ENCODE measurements around the gene NOTCH1. TPM values are rescaled to one million over a fixed set of nuclear protein-coding genes. Genes with fewer than 3 reads are reported as not detected.

The NOTCH1 gene
- polyA plus RNA-seq (2013, experiment 1 of 2) = 32.9 TPM
- 33.2 TPM for polyA plus RNA-seq (2013, experiment 2 of 2)

DNA sequence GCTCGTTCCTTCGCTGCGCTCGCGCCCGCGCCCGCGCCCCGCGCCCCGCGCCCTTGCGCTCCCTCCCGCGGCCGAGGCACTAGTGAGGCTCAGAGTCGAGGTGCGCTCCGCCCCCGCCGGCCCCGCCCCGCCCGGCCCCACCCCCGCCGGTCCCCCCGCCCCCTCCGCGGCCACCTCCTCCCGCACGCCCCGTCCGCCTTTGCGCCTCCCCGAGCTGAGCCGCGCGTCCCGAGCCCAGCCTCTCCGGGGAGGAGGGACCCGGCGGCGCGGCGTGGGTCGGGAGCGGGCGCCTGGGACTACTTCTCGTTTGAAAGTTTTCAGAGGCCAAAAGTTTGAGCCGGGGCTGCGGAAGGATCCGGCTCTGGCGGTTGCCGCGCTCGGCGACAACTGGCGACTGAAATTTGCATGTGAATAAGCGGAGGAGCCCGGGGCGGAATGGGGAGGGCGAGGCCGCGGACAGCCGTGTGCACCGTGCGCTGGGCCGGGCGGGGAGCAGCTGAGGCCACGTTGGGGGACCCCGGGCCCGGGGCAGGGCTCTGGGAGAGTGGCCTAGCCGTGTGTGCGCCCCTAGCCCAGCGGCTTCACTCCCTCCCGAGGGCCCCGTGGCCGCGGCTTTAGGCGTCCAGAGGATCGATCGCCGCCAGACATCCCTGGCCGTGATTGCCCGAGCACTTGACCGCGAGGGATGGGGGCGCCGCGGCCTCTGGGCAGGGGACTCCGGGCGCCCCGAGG is at the start of gene NOTCH1:
TSS of gene NOTCH1 (minus strand) at position 84 of the 732 bp plus-strand sequence. CDS start 262 bp downstream, outside the sequence.
- H2AK5ac ChIP-seq (ENCODE audit: low read depth, low read length) = peak within 1 kb of the TSS; percentile 100
- H3K4me3 ChIP-seq (ENCODE audit: low read length in 2 of 2) = peak within 1 kb of the TSS; percentile 60 to 94
- peak within 1 kb of the TSS; percentile 92 for H3K23ac ChIP-seq (ENCODE audit: low read depth, low read length, poor library complexity)
- H2BK5ac ChIP-seq (ENCODE audit: low read length) = peak within 1 kb of the TSS; percentile 99
- peaks cover 27% of the 10 kb centered on the region for H3K79me1 ChIP-seq (ENCODE audit: low read depth, low read length)
- peak within 1 kb of the TSS; percentile 99 for H2BK120ac ChIP-seq (ENCODE audit: low read depth, low read length)
- peaks cover 13 to 30% of the 10 kb centered on the region in 2 donors for H3K36me3 ChIP-seq (replicated peaks in 1 of 2; ENCODE audit: control insufficient read depth in 2 of 2, insufficient read depth in 2 of 2, low read length in 2 of 2)
- H3K4ac ChIP-seq (ENCODE audit: low read length) = peak within 1 kb of the TSS; percentile 95
- DNase-seq (ENCODE audit: low spot score) = peak; percentile 90
- H3K9ac ChIP-seq (ENCODE audit: low read depth, low read length, poor library complexity) = peak within 1 kb of the TSS; percentile 98
- H3K27me3 ChIP-seq (ENCODE audit: control insufficient read depth in 3 of 3, insufficient read depth in 3 of 3, low read depth in 1 of 3, low read length in 3 of 3) = peaks cover 0 to 9% (median 0%) of the 10 kb centered on the region in 3 experiments
- WGBS, 2 donors (ENCODE audit: extremely low coverage in 2 of 2, insufficient read length in 2 of 2, insufficient replicate concordance in 1 of 2) = no CpG with 5 or more reads among the region's 94 CpGs
- H3K14ac ChIP-seq (ENCODE audit: low read length) = peak within 1 kb of the TSS; percentile 84
- no peak within 1 kb of the TSS for H4K8ac ChIP-seq (ENCODE audit: low read depth, low read length)
- peak within 1 kb of the TSS; percentile 99 for H3K18ac ChIP-seq (ENCODE audit: low read length)
- peak within 1 kb of the TSS; percentile 86 for H4K91ac ChIP-seq (ENCODE audit: low read depth, low read length, poor library complexity)
- H3K4me2 ChIP-seq (ENCODE audit: insufficient read depth, low read length, poor library complexity, severe bottlenecking) = peak within 1 kb of the TSS; percentile 94
- H2BK12ac ChIP-seq (ENCODE audit: low read length) = peak within 1 kb of the TSS; percentile 88
- H3K27ac ChIP-seq (replicated peaks; ENCODE audit: low read length) = peak within 1 kb of the TSS; percentile 90
- H3K9me3 ChIP-seq (replicated peaks in 1 of 2; ENCODE audit: control insufficient read depth in 2 of 2, insufficient read depth in 1 of 2, low read depth in 1 of 2, low read length in 2 of 2) = no peaks in the 10 kb centered on the region
- peak within 1 kb of the TSS; percentile 84 for H2AFZ ChIP-seq (ENCODE audit: low read length)
- H3K4me1 ChIP-seq (ENCODE audit: control insufficient read depth in 2 of 2, insufficient read depth in 1 of 2, low read depth in 1 of 2, low read length in 2 of 2) = peaks cover 59 to 63% of the 10 kb centered on the region in 2 donors
- H2BK15ac ChIP-seq (ENCODE audit: low read length) = peak within 1 kb of the TSS; percentile 97

- Histone ChIP-seq H3K9ac (ENCODE audit: low read depth, low read length, poor library complexity) (no peak overlapping the region), H2BK5ac (ENCODE audit: low read length) (no peak overlapping the region), H3K14ac (ENCODE audit: low read length) (no peak overlapping the region), H3K4me2 (ENCODE audit: insufficient read depth, low read length, poor library complexity, severe bottlenecking) (no peak overlapping the region), H4K91ac (ENCODE audit: low read depth, low read length, poor library complexity) (no peak overlapping the region), H3K4ac (ENCODE audit: low read length) (no peak overlapping the region), H4K8ac (ENCODE audit: low read depth, low read length) (no peak overlapping the region), H2BK120ac (ENCODE audit: low read depth, low read length) (no peak overlapping the region), H3K27me3 (ENCODE audit: control insufficient read depth in 3 of 3, insufficient read depth in 3 of 3, low read depth in 1 of 3, low read length in 3 of 3) (no peaks in the 10 kb centered on the region), H3K4me3 (ENCODE audit: low read length in 2 of 2) (no peak overlapping the region), H2BK12ac (ENCODE audit: low read length) (no peak overlapping the region), H3K27ac (replicated peaks; ENCODE audit: low read length) (no peak overlapping the region), H3K23ac (ENCODE audit: low read depth, low read length, poor library complexity) (no peak overlapping the region), H3K79me1 (ENCODE audit: low read depth, low read length) (no peaks in the 10 kb centered on the region), H3K9me3 (replicated peaks in 1 of 2; ENCODE audit: control insufficient read depth in 2 of 2, insufficient read depth in 1 of 2, low read depth in 1 of 2, low read length in 2 of 2) (peaks cover 5 to 10% of the 10 kb centered on the region in 2 donors), H3K4me1 (ENCODE audit: control insufficient read depth in 2 of 2, insufficient read depth in 1 of 2, low read depth in 1 of 2, low read length in 2 of 2) (peaks cover 20 to 38% of the 10 kb centered on the region in 2 donors), H3K36me3 (replicated peaks in 1 of 2; ENCODE audit: control insufficient read depth in 2 of 2, insufficient read depth in 2 of 2, low read length in 2 of 2) (no peaks in the 10 kb centered on the region), H2BK15ac (ENCODE audit: low read length) (no peak overlapping the region), H2AK5ac (ENCODE audit: low read depth, low read length) (no peak overlapping the region), H2AFZ (ENCODE audit: low read length) (no peak overlapping the region), H3K18ac (ENCODE audit: low read length) (no peak overlapping the region)
- DNase-seq (ENCODE audit: low spot score) = no peak
- WGBS, 2 donors (ENCODE audit: extremely low coverage in 2 of 2, insufficient read length in 2 of 2, insufficient replicate concordance in 1 of 2) = no CpG with 5 or more reads among the region's 14 CpGs
Observed at GRCh38 chr9:136594492-136594891, 48.6 kb upstream of the NOTCH1 start.

DNA sequence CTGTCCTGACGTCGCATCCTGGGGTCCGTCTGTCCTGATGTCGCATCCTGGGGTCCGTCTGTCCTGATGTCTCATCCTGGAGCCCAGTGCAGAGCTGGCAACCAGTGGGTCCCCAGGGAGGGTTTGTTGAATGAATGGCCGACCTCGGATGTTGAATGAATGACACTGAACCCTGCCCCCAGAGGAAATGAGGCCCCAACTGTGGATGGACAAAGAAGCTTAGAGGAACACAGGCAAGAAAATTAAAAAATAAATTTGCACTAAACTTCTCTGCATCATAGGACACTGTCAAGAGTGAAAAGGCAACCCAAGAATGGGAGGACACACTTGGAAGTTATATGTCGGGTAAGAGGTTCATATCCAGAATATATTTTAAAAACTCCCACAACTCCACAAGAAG is 47.7 kb upstream of the NOTCH1 start:
- Histone ChIP-seq H4K91ac (ENCODE audit: low read depth, low read length, poor library complexity) (no peak overlapping the region), H2AFZ (ENCODE audit: low read length) (no peak overlapping the region), H3K27me3 (ENCODE audit: control insufficient read depth in 3 of 3, insufficient read depth in 3 of 3, low read depth in 1 of 3, low read length in 3 of 3) (no peaks in the 10 kb centered on the region), H2BK5ac (ENCODE audit: low read length) (peak overlapping the region; percentile 83), H3K9ac (ENCODE audit: low read depth, low read length, poor library complexity) (no peak overlapping the region), H3K4me2 (ENCODE audit: insufficient read depth, low read length, poor library complexity, severe bottlenecking) (no peak overlapping the region), H3K4me1 (ENCODE audit: control insufficient read depth in 2 of 2, insufficient read depth in 1 of 2, low read depth in 1 of 2, low read length in 2 of 2) (peaks cover 24 to 39% of the 10 kb centered on the region in 2 donors), H4K8ac (ENCODE audit: low read depth, low read length) (no peak overlapping the region), H3K9me3 (replicated peaks in 1 of 2; ENCODE audit: control insufficient read depth in 2 of 2, insufficient read depth in 1 of 2, low read depth in 1 of 2, low read length in 2 of 2) (peaks cover 5 to 10% of the 10 kb centered on the region in 2 donors), H3K23ac (ENCODE audit: low read depth, low read length, poor library complexity) (peak overlapping the region; percentile 57), H3K79me1 (ENCODE audit: low read depth, low read length) (no peaks in the 10 kb centered on the region), H2BK120ac (ENCODE audit: low read depth, low read length) (no peak overlapping the region), H3K27ac (replicated peaks; ENCODE audit: low read length) (no peak overlapping the region), H3K4me3 (ENCODE audit: low read length in 2 of 2) (no peak overlapping the region), H2AK5ac (ENCODE audit: low read depth, low read length) (no peak overlapping the region), H2BK12ac (ENCODE audit: low read length) (no peak overlapping the region), H3K14ac (ENCODE audit: low read length) (no peak overlapping the region), H3K18ac (ENCODE audit: low read length) (no peak overlapping the region), H3K36me3 (replicated peaks in 1 of 2; ENCODE audit: control insufficient read depth in 2 of 2, insufficient read depth in 2 of 2, low read length in 2 of 2) (no peaks in the 10 kb centered on the region), H2BK15ac (ENCODE audit: low read length) (no peak overlapping the region), H3K4ac (ENCODE audit: low read length) (no peak overlapping the region)
- DNase-seq (ENCODE audit: low spot score) = no peak
- WGBS, 2 donors (ENCODE audit: extremely low coverage in 2 of 2, insufficient read length in 2 of 2, insufficient replicate concordance in 1 of 2) = no CpG with 5 or more reads among the region's 8 CpGs

GRCh38 chr9:136592666-136593065 is 46.8 kb upstream of the NOTCH1 start:
- Histone ChIP-seq H2AK5ac (ENCODE audit: low read depth, low read length) (peak overlapping the region; percentile 93), H2BK15ac (ENCODE audit: low read length) (peak overlapping the region; percentile 95), H2BK120ac (ENCODE audit: low read depth, low read length) (peak overlapping the region; percentile 11), H2AFZ (ENCODE audit: low read length) (no peak overlapping the region), H3K4me3 (ENCODE audit: low read length in 2 of 2) (no peak overlapping the region), H3K14ac (ENCODE audit: low read length) (no peak overlapping the region), H4K91ac (ENCODE audit: low read depth, low read length, poor library complexity) (peak overlapping the region; percentile 54), H3K9me3 (replicated peaks in 1 of 2; ENCODE audit: control insufficient read depth in 2 of 2, insufficient read depth in 1 of 2, low read depth in 1 of 2, low read length in 2 of 2) (peaks cover 5 to 10% of the 10 kb centered on the region in 2 donors), H3K27ac (replicated peaks; ENCODE audit: low read length) (no peak overlapping the region), H3K4me2 (ENCODE audit: insufficient read depth, low read length, poor library complexity, severe bottlenecking) (no peak overlapping the region), H3K4me1 (ENCODE audit: control insufficient read depth in 2 of 2, insufficient read depth in 1 of 2, low read depth in 1 of 2, low read length in 2 of 2) (peaks cover 27 to 42% of the 10 kb centered on the region in 2 donors), H3K9ac (ENCODE audit: low read depth, low read length, poor library complexity) (no peak overlapping the region), H3K4ac (ENCODE audit: low read length) (peak overlapping the region; percentile 10), H3K18ac (ENCODE audit: low read length) (peak overlapping the region; percentile 80), H3K27me3 (ENCODE audit: control insufficient read depth in 3 of 3, insufficient read depth in 3 of 3, low read depth in 1 of 3, low read length in 3 of 3) (no peaks in the 10 kb centered on the region), H2BK12ac (ENCODE audit: low read length) (no peak overlapping the region), H3K23ac (ENCODE audit: low read depth, low read length, poor library complexity) (peak overlapping the region; percentile 52), H4K8ac (ENCODE audit: low read depth, low read length) (no peak overlapping the region), H3K79me1 (ENCODE audit: low read depth, low read length) (no peaks in the 10 kb centered on the region), H2BK5ac (ENCODE audit: low read length) (peak overlapping the region; percentile 83), H3K36me3 (replicated peaks in 1 of 2; ENCODE audit: control insufficient read depth in 2 of 2, insufficient read depth in 2 of 2, low read length in 2 of 2) (no peaks in the 10 kb centered on the region)
- DNase-seq (ENCODE audit: low spot score) = no peak
- WGBS, 2 donors (ENCODE audit: extremely low coverage in 2 of 2, insufficient read length in 2 of 2, insufficient replicate concordance in 1 of 2) = no CpG with 5 or more reads among the region's 13 CpGs
